Measurements from ENCODE around the gene AP1M1. TPM values are rescaled to one million over a fixed set of nuclear protein-coding genes. Genes with fewer than 3 reads are reported as not detected.

The AP1M1 gene
- total RNA-seq, 6 experiments from 2014 or later: 83.1 to 97.6 (median 93.3) TPM

DNA sequence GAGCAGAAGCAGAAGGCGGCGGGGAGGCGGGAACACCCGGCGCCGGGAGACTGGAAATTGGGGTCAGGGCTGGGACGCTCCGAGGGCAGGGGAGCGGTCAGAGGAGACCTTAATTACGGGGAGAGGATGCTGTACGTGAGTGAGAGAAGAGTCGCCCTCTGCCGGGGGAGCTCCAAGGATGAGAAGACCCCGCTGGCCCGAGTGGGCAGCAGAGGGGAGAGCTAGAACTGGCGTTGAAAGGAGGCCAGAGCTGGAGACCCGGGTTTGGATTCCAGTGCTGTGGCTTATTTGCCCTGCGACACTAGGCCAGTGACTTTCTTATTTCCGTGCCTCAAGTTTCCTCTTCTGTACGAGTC, 12.0 kb upstream of the AP1M1 start:
- no peaks in the 10 kb centered on the region for H3K27me3 Mint-ChIP-seq (ENCODE audit: insufficient read depth)
- H3K4me3 Mint-ChIP-seq: peak overlapping the region; percentile 100
- H3K4me1 Mint-ChIP-seq (ENCODE audit: low read depth): peaks cover 26% of the 10 kb centered on the region
- peaks cover 15% of the 10 kb centered on the region for H3K36me3 Mint-ChIP-seq (ENCODE audit: low read depth)
- no peaks in the 10 kb centered on the region for H3K9me3 Mint-ChIP-seq
- TF ChIP-seq, protein P1, sequence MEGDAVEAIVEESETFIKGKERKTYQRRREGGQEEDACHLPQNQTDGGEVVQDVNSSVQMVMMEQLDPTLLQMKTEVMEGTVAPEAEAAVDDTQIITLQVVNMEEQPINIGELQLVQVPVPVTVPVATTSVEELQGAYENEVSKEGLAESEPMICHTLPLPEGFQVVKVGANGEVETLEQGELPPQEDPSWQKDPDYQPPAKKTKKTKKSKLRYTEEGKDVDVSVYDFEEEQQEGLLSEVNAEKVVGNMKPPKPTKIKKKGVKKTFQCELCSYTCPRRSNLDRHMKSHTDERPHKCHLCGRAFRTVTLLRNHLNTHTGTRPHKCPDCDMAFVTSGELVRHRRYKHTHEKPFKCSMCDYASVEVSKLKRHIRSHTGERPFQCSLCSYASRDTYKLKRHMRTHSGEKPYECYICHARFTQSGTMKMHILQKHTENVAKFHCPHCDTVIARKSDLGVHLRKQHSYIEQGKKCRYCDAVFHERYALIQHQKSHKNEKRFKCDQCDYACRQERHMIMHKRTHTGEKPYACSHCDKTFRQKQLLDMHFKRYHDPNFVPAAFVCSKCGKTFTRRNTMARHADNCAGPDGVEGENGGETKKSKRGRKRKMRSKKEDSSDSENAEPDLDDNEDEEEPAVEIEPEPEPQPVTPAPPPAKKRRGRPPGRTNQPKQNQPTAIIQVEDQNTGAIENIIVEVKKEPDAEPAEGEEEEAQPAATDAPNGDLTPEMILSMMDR (IDR thresholded peaks at IDR 0.05): peak; percentile 77
- peak overlapping the region; percentile 96 for H3K27ac Mint-ChIP-seq
- peak; percentile 30 for DNase-seq

DNA sequence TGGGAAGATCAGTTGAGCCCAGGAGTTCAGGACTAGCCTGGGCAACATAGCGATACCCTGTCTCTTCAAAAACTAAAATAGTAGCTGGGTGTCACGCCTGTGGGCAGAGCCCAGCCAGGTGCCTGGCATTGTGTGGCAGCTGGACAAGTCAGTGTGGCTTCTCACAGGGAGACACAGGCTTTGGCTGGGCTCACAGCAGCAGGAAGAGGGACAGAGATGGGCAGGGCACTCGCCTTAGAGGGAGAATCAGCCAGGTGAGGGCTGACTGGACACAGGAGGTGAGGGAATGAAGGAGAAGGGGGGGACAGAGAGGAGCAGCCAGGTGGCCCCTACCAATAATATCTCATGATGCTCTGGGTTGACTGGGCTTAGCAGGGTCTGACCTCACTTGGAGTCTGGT, 9.2 kb upstream of the AP1M1 start:
- H3K4me3 Mint-ChIP-seq: no peak overlapping the region
- no peaks in the 10 kb centered on the region; the same call in 1 of the 2 replicates for H3K27me3 Mint-ChIP-seq (ENCODE audit: insufficient read depth)
- H3K36me3 Mint-ChIP-seq (ENCODE audit: low read depth): peaks cover 23% of the 10 kb centered on the region
- peaks cover 14% of the 10 kb centered on the region for H3K4me1 Mint-ChIP-seq (ENCODE audit: low read depth)
- TF ChIP-seq, protein P1 (IDR thresholded peaks at IDR 0.05): no peak
- DNase-seq: no peak
- H3K27ac Mint-ChIP-seq: no peak overlapping the region
- H3K9me3 Mint-ChIP-seq: no peaks in the 10 kb centered on the region

DNA sequence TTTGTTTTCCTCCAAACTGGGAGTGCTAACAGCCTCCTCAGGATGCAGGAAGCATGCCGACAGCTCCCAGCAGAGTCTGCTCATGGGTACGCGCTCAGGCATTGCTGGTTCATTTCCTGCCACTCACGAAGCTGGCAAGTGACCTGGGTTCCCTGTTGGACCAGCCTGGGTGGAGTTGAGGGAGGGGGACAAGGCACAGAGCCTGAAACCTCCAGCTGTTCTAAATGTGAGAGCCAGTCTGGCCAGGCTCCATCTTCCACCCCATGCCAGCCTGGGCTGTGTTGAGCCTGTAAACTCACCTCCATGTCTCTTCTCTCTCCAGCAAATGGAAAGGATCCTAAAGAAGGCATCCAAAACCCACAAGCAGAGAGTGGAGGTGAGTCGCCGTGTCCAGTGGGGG, 7.5 kb upstream of the AP1M1 start:
- Mint-ChIP-seq H3K36me3 (ENCODE audit: low read depth) (peaks cover 22% of the 10 kb centered on the region), H3K4me3 (no peak overlapping the region), H3K27ac (no peak overlapping the region), H3K9me3 (no peaks in the 10 kb centered on the region), H3K27me3 (ENCODE audit: insufficient read depth) (no peaks in the 10 kb centered on the region; the same call in 1 of the 2 replicates), H3K4me1 (ENCODE audit: low read depth) (peaks cover 15% of the 10 kb centered on the region)
- TF ChIP-seq, protein P1 (IDR thresholded peaks at IDR 0.05): no peak
- no peak for DNase-seq

DNA sequence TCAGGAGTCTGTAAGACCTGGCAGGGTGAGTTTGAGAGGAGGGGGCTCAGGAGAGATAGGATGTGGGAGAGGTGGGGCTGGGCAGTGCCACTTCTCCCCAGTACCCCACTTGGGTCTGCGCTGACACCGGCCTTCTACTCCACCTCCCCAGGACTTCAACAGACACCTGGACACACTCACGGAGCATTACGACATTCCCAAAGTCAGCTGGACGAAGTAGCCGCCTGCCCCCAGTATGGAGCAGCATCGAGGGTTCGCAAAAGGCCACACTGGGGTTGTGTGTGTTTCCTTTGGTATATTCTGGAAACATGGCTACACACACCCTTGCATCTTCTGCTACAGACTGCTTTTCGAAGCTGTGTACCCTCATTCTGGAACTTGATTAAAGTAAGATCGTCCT, 7.0 kb upstream of the AP1M1 start:
- no peaks in the 10 kb centered on the region for H3K9me3 Mint-ChIP-seq
- H3K27me3 Mint-ChIP-seq (ENCODE audit: insufficient read depth): no peaks in the 10 kb centered on the region; the same call in 1 of the 2 replicates
- DNase-seq: no peak
- peaks cover 19% of the 10 kb centered on the region for H3K36me3 Mint-ChIP-seq (ENCODE audit: low read depth)
- H3K4me1 Mint-ChIP-seq (ENCODE audit: low read depth): peaks cover 20% of the 10 kb centered on the region
- no peak overlapping the region for H3K27ac Mint-ChIP-seq
- H3K4me3 Mint-ChIP-seq: no peak overlapping the region
- TF ChIP-seq, protein P1 (IDR thresholded peaks at IDR 0.05): no peak

DNA sequence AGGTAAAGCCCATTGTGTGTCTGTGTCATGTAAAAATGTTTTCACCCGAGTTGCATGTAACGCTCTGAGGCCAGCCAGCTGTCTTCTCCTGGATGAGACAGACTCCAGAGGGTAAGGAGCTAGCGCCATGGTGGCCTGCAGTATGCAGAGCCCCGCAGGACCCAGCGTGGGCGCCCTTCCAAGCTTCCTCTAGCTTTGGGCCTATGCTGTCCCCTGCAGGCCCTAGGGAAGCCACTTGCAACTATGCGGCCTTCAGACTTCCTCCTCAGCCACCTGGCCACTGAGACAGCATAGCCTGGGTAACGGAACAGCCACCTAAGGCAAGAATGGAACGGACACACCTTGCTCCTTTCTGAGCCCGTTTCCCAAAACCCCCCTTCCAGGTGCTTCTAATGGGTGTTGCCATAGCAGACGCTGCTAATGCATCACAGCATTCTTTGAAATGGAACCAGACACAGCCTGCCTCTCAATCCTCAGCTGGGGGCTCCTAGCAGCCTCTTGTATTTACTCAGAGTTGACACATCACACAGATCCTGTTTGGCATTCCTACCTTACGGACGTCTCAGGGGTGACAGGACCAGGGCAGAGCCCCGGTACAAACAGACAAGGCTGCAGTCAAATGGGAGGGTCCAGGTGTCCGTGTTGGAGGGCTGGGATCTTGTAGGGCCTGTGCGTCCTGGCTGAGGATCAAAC, 6.3 kb upstream of the AP1M1 start:
- no peaks in the 10 kb centered on the region for H3K9me3 Mint-ChIP-seq

More for the DNA sequence above, 6.3 kb upstream of the AP1M1 start:
- Mint-ChIP-seq H3K36me3 (ENCODE audit: low read depth) (peaks cover 19% of the 10 kb centered on the region), H3K4me3 (no peak overlapping the region), H3K4me1 (ENCODE audit: low read depth) (peaks cover 23% of the 10 kb centered on the region), H3K27me3 (ENCODE audit: insufficient read depth) (no peaks in the 10 kb centered on the region; the same call in 1 of the 2 replicates), H3K27ac (no peak overlapping the region)
- TF ChIP-seq, protein P1 (IDR thresholded peaks at IDR 0.05): 0 out of 2 replicates have a peak, but pooled peaks have one; percentile 11
- DNase-seq: no peak

Measured in HFFc6 (cell line).